Natural killer cell (primary cell): ENCODE data around the gene IFNA13. TPM values are rescaled to one million over a fixed set of nuclear protein-coding genes. Genes with fewer than 3 reads are reported as not detected.

Source experiments
- ATAC-seq, 3 donors: fragments of 150-1000 bp in 2 of 3; fragments of 200-7000 bp in 1 of 3; cut with Tn5 transposase; 1 replicate in 1 of 3; 2 replicates in 2 of 3; pipeline ENCODE4 v1.10.0; 2021; ENCODE audit warnings: mild to moderate bottlenecking in 2 of 3, moderate library complexity in 2 of 3
- DNase-seq, 2 donors: peaks; one replicate each; pipeline versions ENCODE4 v3.0.0 to v3.0.0-alpha.2; 2013 to 2021; ENCODE audit warnings: mixed read lengths in 1 of 2
- H3K27ac ChIP-seq: one replicate; pipeline ENCODE4 v1.5.1; 2013; ENCODE audit warnings: mild to moderate bottlenecking, low read length
- H3K27me3 ChIP-seq: one replicate; pipeline ENCODE4 v1.6.1; 2013; ENCODE audit warnings: low read length; ENCODE audit not compliant: control insufficient read depth, insufficient read depth
- H3K36me3 ChIP-seq: one replicate; pipeline ENCODE4 v1.6.1; 2013; ENCODE audit warnings: low read length; ENCODE audit not compliant: control insufficient read depth, insufficient read depth
- H3K4me1 ChIP-seq: one replicate; pipeline ENCODE4 v1.6.1; 2013; ENCODE audit warnings: low read length; ENCODE audit not compliant: control insufficient read depth, insufficient read depth
- H3K4me3 ChIP-seq: one replicate; pipeline ENCODE4 v1.5.1; 2013; ENCODE audit warnings: low read length
- H3K9me3 ChIP-seq: one replicate; pipeline ENCODE4 v1.6.1; 2013; ENCODE audit warnings: low read length; ENCODE audit not compliant: control insufficient read depth, insufficient read depth
- H3K27ac Mint-ChIP-seq, 2 donors: one replicate each; pipeline ENCODE4 v1.8.0; 2022; ENCODE audit warnings: mild to moderate bottlenecking in 2 of 2, mixed read lengths in 2 of 2, moderate library complexity in 1 of 2
- H3K27me3 Mint-ChIP-seq, 2 donors: one replicate each; pipeline ENCODE4 v1.8.0; 2022; ENCODE audit warnings: low read depth in 2 of 2, mixed read lengths in 2 of 2
- H3K36me3 Mint-ChIP-seq: one replicate; pipeline ENCODE4 v1.8.0; 2022; ENCODE audit warnings: mixed read lengths
- H3K4me1 Mint-ChIP-seq, 2 donors: one replicate each; pipeline ENCODE4 v1.8.0; 2022; ENCODE audit warnings: mixed read lengths in 2 of 2
- H3K4me3 Mint-ChIP-seq: one replicate; pipeline ENCODE4 v1.8.0; 2022; ENCODE audit warnings: mild to moderate bottlenecking, moderate library complexity, mixed read lengths
- H3K9me3 Mint-ChIP-seq, 2 donors: one replicate each; pipeline ENCODE4 v1.8.0; 2022; ENCODE audit warnings: mixed read lengths in 2 of 2
- CTCF ChIP-seq: fragments of 200-600 bp; IDR thresholded peaks from one replicate; pipeline ENCODE4 v1.8.0; 2022; ENCODE audit warnings: antibody characterized with exemption
- WGBS: methylation state at CpG from one replicate; pipeline ENCODE4 v1.1.7; 2013; ENCODE audit warnings: missing lambda C conversion rate; ENCODE audit not compliant: insufficient coverage; 5-methylcytosine and 5-hydroxymethylcytosine counted together
- intact Hi-C: fragments of 100-400 bp; cut with micrococcal nuclease; formaldehyde crosslinking; loops from one replicate; pipeline ENCODE4 v1.14.2; 2022
- total RNA-seq, 4 donors: library from RNA; stranded (reverse); fragments of 120-200 nt in 1 of 4; gene quantifications; one replicate each; pipeline versions ENCODE4 v1.2.3 to v1.2.4, GENCODE V29; 2013 to 2022

The IFNA13 gene
- total RNA-seq, 3 donors from 2014 or later (not counting 1 experiment from before 2014, with no cell fraction given), result not detected

- Mint-ChIP-seq H3K27me3 (peaks cover 45 to 77% of the 10 kb centered on the region in 2 donors), H3K4me3 (no peak overlapping the region), H3K4me1 (peaks cover 10 to 15% of the 10 kb centered on the region in 2 donors), H3K36me3 (no peaks in the 10 kb centered on the region), H3K9me3 (no peaks in the 10 kb centered on the region), H3K27ac (no peak overlapping the region)
- no peak overlapping the region for H3K4me3 ChIP-seq
- H3K9me3 ChIP-seq, result no peaks in the 10 kb centered on the region
- WGBS, result 95% methylated on average over 1 of the region's 5 CpGs
- H3K27ac ChIP-seq, result no peak overlapping the region
- peaks cover 46% of the 10 kb centered on the region for H3K27me3 ChIP-seq
- DNase-seq (no peak), ATAC-seq (no peak)
- no peak for TF ChIP-seq CTCF
- intact Hi-C loops, result no loop called here
- no peaks in the 10 kb centered on the region for H3K36me3 ChIP-seq
- H3K4me1 ChIP-seq, result peaks cover 14% of the 10 kb centered on the region
These were observed 31.2 kb upstream of the IFNA13 start for GRCh38 chr9:21398955-21399489.

GRCh38 chr9:21395778-21396717 lies 28.2 kb upstream of the IFNA13 start:
- Histone ChIP-seq H3K36me3 (no peaks in the 10 kb centered on the region), H3K4me1 (peaks cover 8% of the 10 kb centered on the region), H3K9me3 (no peaks in the 10 kb centered on the region), H3K27ac (no peak overlapping the region), H3K4me3 (peak overlapping the region; percentile 15), H3K27me3 (peaks cover 27% of the 10 kb centered on the region)
- Mint-ChIP-seq H3K36me3 (no peaks in the 10 kb centered on the region), H3K4me1 (peaks cover 10% of the 10 kb centered on the region in 2 donors), H3K27ac (peak overlapping the region in 1 of 2 donors; percentile 14), H3K4me3 (peak overlapping the region; percentile 56), H3K27me3 (peaks cover 56 to 79% of the 10 kb centered on the region in 2 donors), H3K9me3 (no peaks in the 10 kb centered on the region)
- TF ChIP-seq CTCF, result peak; percentile 75
- peak; percentile 65 to 84 (median 77) for ATAC-seq
- intact Hi-C loops, result loop anchor here (1.0 kb wide), 1 partner anchor 70 kb away; no protein-coding TSS in a partner anchor
- 5% methylated on average over 39 of the region's 40 CpGs for WGBS
- peak; percentile 47 to 77 for DNase-seq

GRCh38 chr9:21392270-21392669 lies 24.4 kb upstream of the IFNA13 start:
- peak in 1 of 2 donors; percentile 38 for DNase-seq
- intact Hi-C loops, result no loop called here
- no peaks in the 10 kb centered on the region for H3K9me3 Mint-ChIP-seq

More at GRCh38 chr9:21392270-21392669, 24.4 kb upstream of the IFNA13 start:
- H3K4me1 ChIP-seq, result peaks cover 8% of the 10 kb centered on the region
- H3K36me3 ChIP-seq, result no peaks in the 10 kb centered on the region
- H3K27ac ChIP-seq, result no peak overlapping the region
- H3K27me3 ChIP-seq, result peaks cover 40% of the 10 kb centered on the region
- WGBS, result 82% methylated on average over 6 of the region's 6 CpGs
- Mint-ChIP-seq H3K4me1 (peaks cover 10% of the 10 kb centered on the region in 2 donors), H3K27ac (no peak overlapping the region), H3K4me3 (no peak overlapping the region), H3K36me3 (no peaks in the 10 kb centered on the region), H3K27me3 (peaks cover 63 to 78% of the 10 kb centered on the region in 2 donors)
- no peak for TF ChIP-seq CTCF
- ATAC-seq, result peak; percentile 43 to 63 (median 60)
- no peaks in the 10 kb centered on the region for H3K9me3 ChIP-seq
- H3K4me3 ChIP-seq, result no peak overlapping the region
